GM10266 (cell line): Measurements from ENCODE around the gene DYNLT2B.

ENCODE experiments used
- DNase-seq: peaks from one replicate; pipeline ENCODE4 v3.0.0; 2012; ENCODE audit errors: extremely low spot score
- TF ChIP-seq, protein P1 (sequence below): IDR thresholded peaks from 2 replicates; pipeline ENCODE4 v1.5.1; 2012; ENCODE audit warnings: mild to moderate bottlenecking, low read depth; ENCODE audit not compliant: control insufficient read depth, insufficient read depth; ENCODE audit errors: missing control alignments

Gene DYNLT2B

GRCh38 chr3:196280689-196281440 lies 37.2 kb downstream of the DYNLT2B start:
- peak; percentile 77 for DNase-seq
- TF ChIP-seq, protein P1, sequence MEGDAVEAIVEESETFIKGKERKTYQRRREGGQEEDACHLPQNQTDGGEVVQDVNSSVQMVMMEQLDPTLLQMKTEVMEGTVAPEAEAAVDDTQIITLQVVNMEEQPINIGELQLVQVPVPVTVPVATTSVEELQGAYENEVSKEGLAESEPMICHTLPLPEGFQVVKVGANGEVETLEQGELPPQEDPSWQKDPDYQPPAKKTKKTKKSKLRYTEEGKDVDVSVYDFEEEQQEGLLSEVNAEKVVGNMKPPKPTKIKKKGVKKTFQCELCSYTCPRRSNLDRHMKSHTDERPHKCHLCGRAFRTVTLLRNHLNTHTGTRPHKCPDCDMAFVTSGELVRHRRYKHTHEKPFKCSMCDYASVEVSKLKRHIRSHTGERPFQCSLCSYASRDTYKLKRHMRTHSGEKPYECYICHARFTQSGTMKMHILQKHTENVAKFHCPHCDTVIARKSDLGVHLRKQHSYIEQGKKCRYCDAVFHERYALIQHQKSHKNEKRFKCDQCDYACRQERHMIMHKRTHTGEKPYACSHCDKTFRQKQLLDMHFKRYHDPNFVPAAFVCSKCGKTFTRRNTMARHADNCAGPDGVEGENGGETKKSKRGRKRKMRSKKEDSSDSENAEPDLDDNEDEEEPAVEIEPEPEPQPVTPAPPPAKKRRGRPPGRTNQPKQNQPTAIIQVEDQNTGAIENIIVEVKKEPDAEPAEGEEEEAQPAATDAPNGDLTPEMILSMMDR, result no peak

DNA sequence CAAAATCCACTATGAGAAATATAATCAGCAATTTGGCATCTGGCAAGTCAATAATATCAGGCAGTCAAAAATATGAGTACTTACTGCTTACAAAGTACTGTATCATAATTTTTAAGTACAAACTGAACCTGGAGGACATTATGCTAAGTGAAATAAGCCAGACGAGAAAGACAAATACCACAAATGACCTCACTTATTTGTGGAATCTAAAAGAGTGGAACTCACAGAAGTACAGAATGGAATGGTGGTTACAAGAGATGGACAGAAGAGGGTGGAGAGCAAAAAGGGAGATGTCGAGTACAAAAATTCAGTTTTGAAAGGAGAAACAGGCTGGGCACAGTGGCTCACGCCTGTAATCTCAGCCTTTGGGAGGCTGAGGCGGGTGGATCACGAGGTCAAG lies 42.9 kb downstream of the DYNLT2B start:
- DNase-seq, result no peak
- TF ChIP-seq, protein P1, result no peak

- TF ChIP-seq, protein P1, result no peak
- peak; percentile 91 for DNase-seq
These were observed 43.5 kb downstream of the DYNLT2B start for GRCh38 chr3:196274585-196274984.

GRCh38 chr3:196273655-196274054 lies 44.4 kb downstream of the DYNLT2B start:
- no peak for DNase-seq
- TF ChIP-seq, protein P1, result no peak

- DNase-seq, result no peak
- TF ChIP-seq, protein P1, result no peak
These were observed 45.2 kb downstream of the DYNLT2B start for GRCh38 chr3:196272826-196273225.

DNA sequence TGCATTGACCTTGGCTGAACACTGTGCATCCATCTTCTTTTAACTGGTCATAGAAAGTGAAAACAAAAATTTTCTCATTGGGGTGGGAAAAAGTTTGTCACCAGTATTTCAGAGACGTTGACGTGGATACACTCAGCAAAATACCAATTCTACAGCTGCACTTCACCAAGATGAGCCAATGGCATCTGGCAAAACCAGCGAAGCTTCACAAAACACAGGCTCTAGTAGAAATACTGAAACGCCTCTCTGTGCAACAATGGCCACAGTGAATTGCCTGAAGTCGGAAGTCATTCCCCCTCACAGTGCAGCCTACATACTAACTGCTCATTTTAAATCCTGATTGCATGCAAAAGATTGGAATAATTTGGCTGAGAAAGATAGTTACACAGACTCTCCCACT lies 47.5 kb downstream of the DYNLT2B start:
- DNase-seq, result no peak

GRCh38 chr3:196268284-196269163 lies 49.5 kb downstream of the DYNLT2B start:
- DNase-seq, result no peak
- TF ChIP-seq, protein P1, result no peak

More for the DNA sequence above, 47.5 kb downstream of the DYNLT2B start:
- TF ChIP-seq, protein P1, result no peak
